MG63 (cell line): ENCODE results near the gene PCDH12. TPM values are rescaled to one million over a fixed set of nuclear protein-coding genes. Genes with fewer than 3 reads are reported as not detected.
"Not testable (repeated sequence)": the region's sequence is repeated elsewhere in the genome, so short reads cannot be mapped to it uniquely, and the experiment has no call there.

Source experiments
- DNase-seq: peaks from one replicate; pipeline ENCODE4 v3.0.0-alpha.2; 2020
- H3K27me3 ChIP-seq: fragments of 250-450 bp; sonication (Bioruptor Pico); 2 replicates; pipeline ENCODE4 v1.5.1; 2020; ENCODE audit warnings: mild to moderate bottlenecking, moderate library complexity
- H3K36me3 ChIP-seq: fragments of 250-450 bp; sonication (Bioruptor Pico); 2 replicates; pipeline ENCODE4 v1.5.1; 2020; ENCODE audit warnings: mild to moderate bottlenecking, moderate library complexity
- H3K4me3 ChIP-seq: fragments of 250-450 bp; sonication (Bioruptor Pico); 2 replicates; pipeline ENCODE4 v1.5.1; 2020; ENCODE audit warnings: mild to moderate bottlenecking, moderate library complexity
- H3K9me3 ChIP-seq: fragments of 250-450 bp; sonication (Bioruptor Pico); 2 replicates; pipeline ENCODE4 v1.5.1; 2020; ENCODE audit warnings: mild to moderate bottlenecking, moderate library complexity
- total RNA-seq: library from RNA; depleted of rRNA; stranded (reverse); fragments of >200 nt; shearing (Covaris generic); gene quantifications from 2 replicates; pipeline ENCODE4 v1.2.3, GENCODE V29; 2014; ENCODE audit warnings: low replicate concordance

Gene PCDH12
- total RNA-seq, 1 experiment from 2014 or later: 8.4 TPM

DNA sequence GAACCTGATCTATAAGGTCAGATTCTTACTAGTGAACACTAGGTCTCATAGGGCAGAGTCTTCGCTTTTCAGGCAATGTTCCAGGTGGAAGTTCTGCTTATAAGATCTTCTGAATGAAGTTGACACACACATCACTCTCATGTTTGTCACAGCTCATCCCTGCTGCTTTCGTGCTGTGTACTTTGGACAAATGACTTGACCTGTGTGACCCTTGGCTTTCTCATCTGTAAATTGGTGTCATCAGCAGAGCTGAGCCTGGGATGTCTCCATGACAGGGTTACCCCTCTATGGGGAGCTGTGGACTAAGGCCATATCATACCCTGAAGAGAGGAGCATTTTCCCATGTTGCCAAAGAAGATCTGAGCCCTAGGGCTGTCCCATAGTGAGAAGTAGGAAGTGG lies 31.6 kb downstream of the PCDH12 start:
- DNase-seq: no peak
- no peak overlapping the region for H3K4me3 ChIP-seq
- no peaks in the 10 kb centered on the region for H3K27me3 ChIP-seq
- H3K36me3 ChIP-seq: peaks cover 70% of the 10 kb centered on the region
- H3K9me3 ChIP-seq: no peaks in the 10 kb centered on the region

GRCh38 chr5:141923448-141924313 lies 34.3 kb downstream of the PCDH12 start, which contains the start of gene DELE1:
TSS of gene DELE1 (plus strand) at chr5:141923871. CDS start at chr5:141923942, 71 bp downstream.
- no peaks in the 10 kb centered on the region for H3K27me3 ChIP-seq
- DNase-seq: peak; percentile 99
- H3K4me3 ChIP-seq: peak within 1 kb of the TSS; percentile 87
- no peaks in the 10 kb centered on the region for H3K9me3 ChIP-seq
- peaks cover 42% of the 10 kb centered on the region for H3K36me3 ChIP-seq

DNA sequence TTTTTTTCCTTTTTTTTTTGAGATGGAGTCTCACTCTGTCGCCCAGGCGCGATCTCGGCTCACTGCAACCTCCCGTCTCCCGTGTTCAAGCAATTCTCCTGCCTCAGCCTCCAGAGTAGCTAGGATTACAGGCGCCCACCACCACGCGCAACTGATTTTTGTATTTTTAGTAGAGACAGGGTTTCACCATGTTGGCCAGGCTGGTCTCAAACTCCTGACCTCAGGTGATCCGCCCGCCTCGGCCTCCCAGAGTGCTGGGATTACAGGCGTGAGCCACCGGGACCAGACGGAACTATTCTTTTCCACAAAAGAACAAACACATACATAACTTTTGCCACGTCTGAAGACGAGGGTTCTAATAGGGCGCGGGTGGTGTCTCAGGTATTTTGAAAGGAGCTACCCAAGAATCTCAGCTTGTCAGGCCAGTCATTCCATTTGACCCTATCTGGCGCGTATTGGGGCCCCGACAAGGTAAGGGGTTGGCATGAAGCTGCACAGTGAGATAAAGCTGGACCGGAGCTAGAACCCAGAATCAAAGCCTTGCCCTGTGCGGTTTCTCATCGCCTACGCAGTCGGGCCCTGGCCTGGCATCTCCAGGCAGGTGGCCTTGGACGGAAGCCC lies 35.1 kb downstream of the PCDH12 start:
- Histone ChIP-seq H3K36me3 (peaks cover 35% of the 10 kb centered on the region), H3K4me3 (peak overlapping the region; percentile 87)
- DNase-seq, H3K27me3 ChIP-seq, H3K9me3 ChIP-seq: not testable (repeated sequence)

- Histone ChIP-seq H3K4me3 (no peak overlapping the region), H3K36me3 (peaks cover 13% of the 10 kb centered on the region), H3K27me3 (no peaks in the 10 kb centered on the region), H3K9me3 (no peaks in the 10 kb centered on the region)
- DNase-seq: no peak
Observed at GRCh38 chr5:141920771-141921170, 37.2 kb downstream of the PCDH12 start.

DNA sequence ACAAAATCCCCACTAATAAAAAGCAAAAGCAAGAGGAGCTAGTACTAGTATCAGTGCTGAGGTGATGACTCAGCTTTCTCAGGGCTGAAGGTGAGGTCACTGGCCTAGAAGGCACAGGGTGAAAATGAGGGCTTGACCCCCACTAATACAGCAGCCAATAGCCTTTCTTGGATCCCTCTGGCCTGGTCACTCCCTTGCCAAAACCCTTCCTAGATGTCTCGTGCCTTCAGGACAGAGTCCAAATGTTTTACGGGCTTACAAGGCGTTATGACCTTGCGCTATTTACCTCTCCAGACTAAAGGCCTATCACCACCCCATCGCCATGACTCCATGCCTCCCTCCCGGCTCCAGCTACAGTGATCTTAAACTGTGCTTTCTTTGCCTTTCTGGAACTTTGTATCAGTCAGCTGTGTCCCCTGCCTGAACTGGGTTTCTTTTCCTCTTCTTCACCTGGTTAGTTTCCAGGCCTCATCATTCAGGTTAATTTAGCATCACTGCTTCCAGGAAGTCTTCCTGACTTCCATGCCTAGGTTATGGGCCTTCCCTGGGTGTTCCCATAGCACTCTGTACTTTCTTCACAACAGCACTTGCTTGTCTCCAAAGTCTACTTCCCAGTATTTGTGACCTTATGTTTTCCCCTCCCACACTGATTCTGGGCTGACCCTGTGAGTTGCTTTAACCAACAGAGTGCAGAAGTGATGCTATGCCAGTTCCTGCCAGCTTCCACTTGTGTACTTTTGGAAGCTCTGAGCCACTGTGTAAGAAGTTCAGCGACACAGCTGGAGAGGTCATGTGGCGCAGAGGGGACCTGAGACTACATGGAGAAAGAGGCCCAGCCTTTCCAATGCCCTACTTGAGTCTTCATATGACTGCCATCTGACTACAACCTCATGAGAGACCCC lies 38.5 kb downstream of the PCDH12 start:
- Histone ChIP-seq H3K4me3 (no peak overlapping the region), H3K27me3 (no peaks in the 10 kb centered on the region), H3K36me3 (peaks cover 3% of the 10 kb centered on the region; the same call in 1 of the 2 replicates), H3K9me3 (no peaks in the 10 kb centered on the region)
- peak; percentile 40 for DNase-seq

- no peak for DNase-seq
- Histone ChIP-seq H3K27me3 (no peaks in the 10 kb centered on the region), H3K4me3 (no peak overlapping the region), H3K36me3 (peaks cover 3% of the 10 kb centered on the region; the same call in 1 of the 2 replicates), H3K9me3 (no peaks in the 10 kb centered on the region)
Observed at GRCh38 chr5:141917760-141918159, 40.2 kb downstream of the PCDH12 start.

GRCh38 chr5:141916522-141916921 lies 41.5 kb downstream of the PCDH12 start:
- DNase-seq: no peak
- Histone ChIP-seq H3K27me3 (no peaks in the 10 kb centered on the region), H3K4me3 (no peak overlapping the region), H3K9me3 (no peaks in the 10 kb centered on the region), H3K36me3 (no peaks in the 10 kb centered on the region)

DNA sequence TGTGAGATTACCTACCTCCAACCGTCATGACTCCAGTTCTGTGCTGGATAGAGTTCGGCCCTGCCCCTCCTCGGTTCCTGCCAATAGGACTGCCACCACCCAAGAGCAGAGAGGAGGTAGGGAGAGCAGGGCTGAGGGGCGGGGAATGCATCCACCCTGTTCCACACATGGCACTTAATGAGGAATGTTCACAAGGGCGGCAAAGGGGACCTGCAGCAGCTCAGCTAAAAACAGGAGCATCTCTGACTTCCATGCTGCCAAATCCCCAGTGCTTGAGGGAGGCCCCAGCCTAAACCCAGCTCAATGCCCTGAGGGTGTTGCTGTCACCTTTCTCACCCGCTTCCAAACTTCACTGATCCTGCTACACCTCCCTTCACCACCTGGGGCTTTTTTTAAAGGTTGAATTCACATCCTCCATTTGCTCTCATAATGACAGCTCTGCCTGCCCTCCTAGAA lies 42.1 kb downstream of the PCDH12 start:
- Histone ChIP-seq H3K4me3 (no peak overlapping the region), H3K9me3 (no peaks in the 10 kb centered on the region)
- DNase-seq: no peak

GRCh38 chr5:141914797-141915196 lies 43.2 kb downstream of the PCDH12 start:
- Histone ChIP-seq H3K36me3 (no peaks in the 10 kb centered on the region), H3K9me3 (no peaks in the 10 kb centered on the region), H3K27me3 (no peaks in the 10 kb centered on the region), H3K4me3 (no peak overlapping the region)
- DNase-seq: no peak

More for the DNA sequence above, 42.1 kb downstream of the PCDH12 start:
- Histone ChIP-seq H3K36me3 (no peaks in the 10 kb centered on the region), H3K27me3 (no peaks in the 10 kb centered on the region)

GRCh38 chr5:141914199-141914743 lies 43.7 kb downstream of the PCDH12 start:
- Histone ChIP-seq H3K4me3 (no peak overlapping the region), H3K36me3 (no peaks in the 10 kb centered on the region), H3K27me3 (no peaks in the 10 kb centered on the region), H3K9me3 (0 out of 2 replicates have a peak, but pooled peaks cover 1% of the 10 kb centered on the region)
- DNase-seq: no peak

- DNase-seq: no peak
- no peak overlapping the region for H3K4me3 ChIP-seq
- 0 out of 2 replicates have a peak, but pooled peaks cover 2% of the 10 kb centered on the region for H3K9me3 ChIP-seq
- no peaks in the 10 kb centered on the region for H3K36me3 ChIP-seq
- no peaks in the 10 kb centered on the region for H3K27me3 ChIP-seq
Observed at GRCh38 chr5:141913560-141914198, 44.3 kb downstream of the PCDH12 start.

GRCh38 chr5:141910271-141910673 lies 47.7 kb downstream of the PCDH12 start:
- H3K27me3 ChIP-seq: no peaks in the 10 kb centered on the region
- H3K4me3 ChIP-seq: no peak overlapping the region
- no peaks in the 10 kb centered on the region for H3K36me3 ChIP-seq
- peak; percentile 98 for DNase-seq
- H3K9me3 ChIP-seq: 0 out of 2 replicates have a peak, but pooled peaks cover 2% of the 10 kb centered on the region

DNA sequence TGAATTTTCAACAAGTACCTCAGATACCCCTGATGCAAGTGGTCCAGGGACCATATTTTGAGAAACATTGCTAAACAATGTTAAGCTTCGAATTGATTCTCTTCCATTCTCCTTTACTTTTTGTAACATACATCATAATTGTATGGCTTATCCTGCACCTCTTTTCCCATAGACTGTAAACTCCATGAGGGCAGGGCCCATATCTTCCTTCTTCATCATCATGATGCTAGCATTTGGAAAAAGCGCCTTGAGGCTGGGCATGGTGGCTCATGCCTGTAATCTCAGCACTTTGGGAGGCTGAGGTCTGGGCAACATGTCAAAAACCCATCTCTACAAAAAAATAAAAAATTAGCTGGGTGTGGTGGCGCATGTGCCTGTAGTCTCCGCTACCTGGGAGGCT lies 48.8 kb downstream of the PCDH12 start:
- Histone ChIP-seq H3K9me3 (0 out of 2 replicates have a peak, but pooled peaks cover 2% of the 10 kb centered on the region), H3K27me3 (no peaks in the 10 kb centered on the region), H3K4me3 (no peak overlapping the region), H3K36me3 (no peaks in the 10 kb centered on the region)
- no peak for DNase-seq

DNA sequence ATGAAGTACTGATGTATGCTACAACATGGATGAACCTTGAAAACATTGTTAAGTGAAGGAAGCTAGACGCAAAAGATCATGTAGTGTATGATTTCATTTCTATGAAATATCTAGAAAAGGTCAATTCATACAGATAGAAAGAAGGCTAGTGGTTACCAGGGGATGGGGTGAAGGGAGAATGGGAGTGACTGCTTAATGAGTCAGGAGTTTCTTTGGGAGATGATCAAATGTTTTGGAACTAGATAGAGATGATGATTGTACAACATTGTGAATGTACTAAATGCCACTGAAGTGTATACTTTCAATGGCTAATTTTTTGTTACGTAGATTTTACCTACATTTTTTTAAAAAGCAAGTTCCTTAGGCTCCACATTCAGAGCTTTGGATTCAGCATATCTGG lies 49.2 kb downstream of the PCDH12 start:
- Histone ChIP-seq H3K9me3 (0 out of 2 replicates have a peak, but pooled peaks cover 2% of the 10 kb centered on the region), H3K4me3 (no peak overlapping the region), H3K36me3 (no peaks in the 10 kb centered on the region), H3K27me3 (no peaks in the 10 kb centered on the region)
- DNase-seq: no peak

DNA sequence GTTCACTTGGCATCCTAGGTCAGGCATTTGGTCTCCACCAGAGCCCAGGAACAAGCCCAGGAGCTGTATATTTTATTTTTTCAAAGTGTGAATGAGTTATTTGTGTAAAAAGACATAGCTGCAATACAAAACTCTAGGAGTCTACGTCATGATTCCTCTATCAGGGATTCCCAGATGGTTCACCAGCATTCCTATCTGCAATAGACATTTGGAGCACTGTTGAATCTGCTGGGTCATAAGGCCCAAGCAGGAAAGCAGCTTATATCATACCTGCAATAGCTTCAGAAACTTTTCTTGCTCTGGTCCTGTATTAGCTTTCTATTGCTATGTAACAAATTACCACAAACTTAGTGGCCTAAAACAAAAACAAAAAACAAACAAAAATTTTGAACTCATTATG lies 51.0 kb downstream of the PCDH12 start:
- H3K9me3 ChIP-seq: 0 out of 2 replicates have a peak, but pooled peaks cover 2% of the 10 kb centered on the region
- DNase-seq: no peak
- H3K27me3 ChIP-seq: no peaks in the 10 kb centered on the region
- H3K36me3 ChIP-seq: no peaks in the 10 kb centered on the region
- no peak overlapping the region for H3K4me3 ChIP-seq

GRCh38 chr5:141906517-141906916 lies 51.5 kb downstream of the PCDH12 start:
- no peak for DNase-seq
- Histone ChIP-seq H3K36me3 (no peaks in the 10 kb centered on the region), H3K27me3 (no peaks in the 10 kb centered on the region), H3K9me3 (0 out of 2 replicates have a peak, but pooled peaks cover 2% of the 10 kb centered on the region), H3K4me3 (no peak overlapping the region)
